Neuronal stem cell (in vitro differentiated cells): Measurements from ENCODE around the gene NSA2. TPM values are rescaled to one million over a fixed set of nuclear protein-coding genes. Genes with fewer than 3 reads are reported as not detected.

ENCODE experiments used
- DNase-seq: peaks from one replicate; pipeline ENCODE4 v3.0.0-alpha.2; 2013; ENCODE audit warnings: low spot score
- H2AFZ ChIP-seq: one replicate; pipeline ENCODE4 v1.6.1; 2013; ENCODE audit warnings: mild to moderate bottlenecking, low read length, inconsistent platforms
- H2AK5ac ChIP-seq: 2 replicates; pipeline ENCODE4 v1.6.1; 2013; ENCODE audit warnings: low read depth, mild to moderate bottlenecking, inconsistent platforms, low read length, moderate library complexity, mixed read lengths
- H2BK120ac ChIP-seq: 2 replicates; pipeline ENCODE4 v1.6.1; 2013; ENCODE audit warnings: low read depth, mild to moderate bottlenecking, inconsistent platforms, low read length, moderate library complexity, mixed read lengths
- H2BK12ac ChIP-seq: one replicate; pipeline ENCODE4 v1.6.1; 2013; ENCODE audit warnings: low read length, inconsistent platforms
- H2BK15ac ChIP-seq: 2 replicates; pipeline ENCODE4 v1.6.1; 2013; ENCODE audit warnings: mild to moderate bottlenecking, low read length, inconsistent platforms, mixed read lengths
- H2BK5ac ChIP-seq: one replicate; pipeline ENCODE4 v1.6.1; 2013; ENCODE audit warnings: inconsistent platforms, mild to moderate bottlenecking, low read length, moderate library complexity
- H3K14ac ChIP-seq: one replicate; pipeline ENCODE4 v1.6.1; 2013; ENCODE audit warnings: low read length, inconsistent platforms
- H3K18ac ChIP-seq: 2 replicates; pipeline ENCODE4 v1.6.1; 2013; ENCODE audit warnings: low read length, inconsistent platforms
- H3K23ac ChIP-seq: 2 replicates; pipeline ENCODE4 v1.6.1; 2013; ENCODE audit warnings: low read depth, mild to moderate bottlenecking, mixed read lengths, low read length, inconsistent platforms; ENCODE audit not compliant: poor library complexity
- H3K27ac ChIP-seq: replicated peaks from 3 replicates; pipeline ENCODE4 v1.5.1; 2013; ENCODE audit warnings: low read length, inconsistent platforms
- H3K27me3 ChIP-seq, 3 experiments: 2 replicates each; pipeline ENCODE4 v1.6.1; 2013; ENCODE audit warnings: low read length in 3 of 3, mild to moderate bottlenecking in 2 of 3, inconsistent platforms in 1 of 3, low read depth in 1 of 3, mixed read lengths in 1 of 3, moderate library complexity in 1 of 3; ENCODE audit not compliant: control insufficient read depth in 3 of 3, insufficient read depth in 3 of 3
- H3K36me3 ChIP-seq, 2 donors: replicated peaks in 1 of 2; 2 replicates each; pipeline ENCODE4 v1.6.1; 2013; ENCODE audit warnings: low read length in 2 of 2; ENCODE audit not compliant: control insufficient read depth in 2 of 2, insufficient read depth in 2 of 2
- H3K4ac ChIP-seq: 2 replicates; pipeline ENCODE4 v1.6.1; 2013; ENCODE audit warnings: inconsistent platforms, mild to moderate bottlenecking, low read length, moderate library complexity
- H3K4me1 ChIP-seq, 2 donors: 1 replicate in 1 of 2; 2 replicates in 1 of 2; pipeline ENCODE4 v1.6.1; 2013; ENCODE audit warnings: low read length in 2 of 2, low read depth in 1 of 2; ENCODE audit not compliant: control insufficient read depth in 2 of 2, insufficient read depth in 1 of 2
- H3K4me2 ChIP-seq: one replicate; pipeline ENCODE4 v1.6.1; 2013; ENCODE audit warnings: mild to moderate bottlenecking, low read length, inconsistent platforms; ENCODE audit not compliant: insufficient read depth, poor library complexity, severe bottlenecking
- H3K4me3 ChIP-seq, 2 donors: 2 replicates each; pipeline ENCODE4 v1.5.1; 2013; ENCODE audit warnings: low read length in 2 of 2, mild to moderate bottlenecking in 2 of 2, inconsistent platforms in 1 of 2, moderate library complexity in 1 of 2
- H3K79me1 ChIP-seq: one replicate; pipeline ENCODE4 v1.6.1; 2013; ENCODE audit warnings: low read depth, mild to moderate bottlenecking, inconsistent platforms, low read length, moderate library complexity
- H3K9ac ChIP-seq: one replicate; pipeline ENCODE4 v1.6.1; 2013; ENCODE audit warnings: mild to moderate bottlenecking, low read depth, low read length, inconsistent platforms; ENCODE audit not compliant: poor library complexity
- H3K9me3 ChIP-seq, 2 donors: replicated peaks in 1 of 2; 2 replicates each; pipeline versions ENCODE3 to v1.6.1; 2013; ENCODE audit warnings: low read length in 2 of 2, mild to moderate bottlenecking in 2 of 2, inconsistent platforms in 1 of 2, low read depth in 1 of 2, mixed read lengths in 1 of 2, moderate library complexity in 1 of 2; ENCODE audit not compliant: control insufficient read depth in 2 of 2, insufficient read depth in 1 of 2
- H4K8ac ChIP-seq: one replicate; pipeline ENCODE4 v1.6.1; 2013; ENCODE audit warnings: low read depth, mild to moderate bottlenecking, inconsistent platforms, low read length, moderate library complexity
- H4K91ac ChIP-seq: one replicate; pipeline ENCODE4 v1.6.1; 2013; ENCODE audit warnings: low read length, low read depth, mild to moderate bottlenecking, inconsistent platforms; ENCODE audit not compliant: poor library complexity
- WGBS, 2 donors: extraction: QIAGEN DNeasy Blood & Tissue Kit; methylation state at CpG; one replicate each; pipeline ENCODE4 v1.1.7; 2013; ENCODE audit warnings: missing lambda C conversion rate in 2 of 2, mixed read lengths in 1 of 2; ENCODE audit not compliant: insufficient read length in 2 of 2, insufficient replicate concordance in 1 of 2; ENCODE audit errors: extremely low coverage in 2 of 2; 5-methylcytosine and 5-hydroxymethylcytosine counted together
- small RNA-seq: library from polyadenylated mRNA; stranded (forward); fragments of <200 nt; extraction: miRNeasy Mini kit (QIAGEN cat#:217004); gene quantifications from one replicate; pipeline ENCODE3, GENCODE V24; 2013; ENCODE audit not compliant: insufficient read depth

The NSA2 gene

GRCh38 chr5:74822288-74822687 is 55.2 kb downstream of the NSA2 start:
- H3K4me2 ChIP-seq: no peak overlapping the region
- H3K4me1 ChIP-seq: peaks cover 0 to 3% of the 10 kb centered on the region in 2 donors
- no peak overlapping the region for H4K8ac ChIP-seq
- H3K23ac ChIP-seq: no peak overlapping the region
- no peak overlapping the region for H3K27ac ChIP-seq
- H3K79me1 ChIP-seq: no peaks in the 10 kb centered on the region
- no peak overlapping the region for H2BK12ac ChIP-seq
- no peaks in the 10 kb centered on the region for H3K27me3 ChIP-seq
- H3K9me3 ChIP-seq: no peaks in the 10 kb centered on the region
- no peak for DNase-seq
- H2BK15ac ChIP-seq: no peak overlapping the region
- H3K36me3 ChIP-seq: peaks cover 0 to 15% of the 10 kb centered on the region in 2 donors
- H3K14ac ChIP-seq: no peak overlapping the region
- no peak overlapping the region for H3K9ac ChIP-seq
- no peak overlapping the region for H2AFZ ChIP-seq
- H2AK5ac ChIP-seq: no peak overlapping the region
- H3K18ac ChIP-seq: no peak overlapping the region
- H2BK5ac ChIP-seq: no peak overlapping the region
- H4K91ac ChIP-seq: no peak overlapping the region
- no peak overlapping the region for H3K4me3 ChIP-seq
- no peak overlapping the region for H2BK120ac ChIP-seq
- H3K4ac ChIP-seq: no peak overlapping the region
- WGBS, 2 donors: no CpG with 5 or more reads among the region's 1 CpG

GRCh38 chr5:74829413-74829812 is 62.4 kb downstream of the NSA2 start:
- no peak overlapping the region for H2AFZ ChIP-seq
- H3K4me1 ChIP-seq: no peaks in the 10 kb centered on the region
- no peak overlapping the region for H2BK5ac ChIP-seq
- no peak overlapping the region for H3K23ac ChIP-seq
- no peak overlapping the region for H2BK120ac ChIP-seq
- H3K9me3 ChIP-seq: no peaks in the 10 kb centered on the region
- H3K4me3 ChIP-seq: no peak overlapping the region
- no peak overlapping the region for H2BK15ac ChIP-seq
- H3K79me1 ChIP-seq: no peaks in the 10 kb centered on the region
- no peaks in the 10 kb centered on the region for H3K27me3 ChIP-seq
- H2AK5ac ChIP-seq: no peak overlapping the region
- H3K9ac ChIP-seq: no peak overlapping the region
- no peak overlapping the region for H3K4me2 ChIP-seq
- H2BK12ac ChIP-seq: no peak overlapping the region
- no peak overlapping the region for H4K8ac ChIP-seq
- no peak overlapping the region for H3K4ac ChIP-seq
- no peak overlapping the region for H4K91ac ChIP-seq
- DNase-seq: no peak
- H3K18ac ChIP-seq: no peak overlapping the region
- WGBS, 2 donors: no CpG with 5 or more reads among the region's 7 CpGs
- H3K14ac ChIP-seq: no peak overlapping the region
- H3K27ac ChIP-seq: no peak overlapping the region
- H3K36me3 ChIP-seq: peaks cover 0 to 20% of the 10 kb centered on the region in 2 donors

Small RNA genes lying within 50 kb of the gene (small RNA-seq; reads per million reads assigned to genes)
- gene RNU6-658P: not detected
